Measurements from ENCODE around the gene PRPF31. TPM values are rescaled to one million over a fixed set of nuclear protein-coding genes. Genes with fewer than 3 reads are reported as not detected.

PRPF31 gene
- total RNA-seq, 1 donor from 2014 or later: 44.4 TPM

DNA sequence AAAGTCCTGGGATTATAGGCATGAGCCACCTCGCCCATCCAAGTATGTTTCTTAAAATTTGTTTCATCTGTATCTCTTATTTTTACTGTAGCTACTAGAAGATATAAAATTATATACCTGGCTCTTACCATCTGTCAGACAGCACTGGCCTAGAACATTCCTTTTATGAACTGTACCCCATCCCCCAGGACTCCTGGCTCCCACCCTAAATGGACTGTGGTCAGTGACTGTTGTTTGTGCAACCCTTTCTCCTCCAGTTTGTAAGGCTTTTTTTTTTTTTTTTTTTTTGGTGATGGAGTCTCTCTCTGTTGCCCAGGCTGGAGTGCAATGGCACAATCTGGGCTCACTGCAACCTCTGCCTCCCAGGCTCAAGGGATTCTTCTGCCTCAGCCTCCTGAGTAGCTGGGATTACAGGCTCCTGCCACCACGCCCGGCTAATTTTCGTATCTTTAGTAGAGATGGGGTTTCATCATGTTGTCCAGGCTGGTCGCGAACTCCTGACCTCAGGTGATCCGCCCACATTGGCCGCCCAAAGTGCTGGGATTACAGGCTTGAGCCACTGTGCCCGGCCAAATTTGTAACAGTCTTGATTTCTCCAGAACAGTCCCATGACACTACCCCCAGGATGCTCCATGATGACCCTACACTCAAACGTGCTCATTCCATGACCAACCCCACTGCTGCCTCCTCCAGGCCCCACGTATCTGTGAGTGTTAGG is 10.4 kb upstream of the PRPF31 start:
- Histone ChIP-seq H3K36me3 (peaks cover 0 to 36% of the 10 kb centered on the region in 2 donors), H3K27ac (no peak overlapping the region), H3K27me3 (no peaks in the 10 kb centered on the region), H3K9me3 (no peaks in the 10 kb centered on the region), H3K4me1 (peaks cover 20% of the 10 kb centered on the region), H3K4me3 (no peak overlapping the region)
- TF ChIP-seq POLR2A (IDR thresholded peaks at IDR 0.05) (no peak), CTCF (IDR thresholded peaks at IDR 0.05) (no peak), POLR2AphosphoS5 (IDR thresholded peaks at IDR 0.05; ENCODE audit: insufficient read depth in 1 of 2, low read depth in 1 of 2) (no peak)
- intact Hi-C loops (cut with DNase I): no loop called here
- DNase-seq (ENCODE audit: extremely low spot score in 2 of 2): no peak

DNA sequence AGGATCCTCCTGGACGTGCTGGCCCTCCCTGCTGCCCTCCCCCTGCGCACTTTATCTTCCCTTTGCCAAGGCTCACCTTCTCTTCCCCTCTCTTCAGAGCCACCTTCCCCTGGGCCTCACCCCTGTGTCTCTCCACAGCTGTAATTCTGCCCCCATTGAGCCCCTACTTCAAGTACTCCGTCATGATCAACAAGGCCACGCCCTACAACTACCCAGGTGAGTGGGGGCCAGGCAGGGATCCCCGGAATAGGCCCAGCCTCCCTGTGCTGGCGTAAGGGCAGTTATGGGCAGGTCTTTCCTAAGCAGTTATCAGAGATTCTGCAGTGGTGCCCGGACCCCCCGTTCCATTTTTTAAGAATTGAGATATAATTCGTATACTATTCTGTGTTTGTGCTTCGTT is 9.8 kb upstream of the PRPF31 start:
- TF ChIP-seq POLR2A (IDR thresholded peaks at IDR 0.05) (no peak), POLR2AphosphoS5 (IDR thresholded peaks at IDR 0.05; ENCODE audit: insufficient read depth in 1 of 2, low read depth in 1 of 2) (no peak), CTCF (IDR thresholded peaks at IDR 0.05) (no peak)
- intact Hi-C loops (cut with DNase I): no loop called here
- no peak for DNase-seq (ENCODE audit: extremely low spot score in 2 of 2)
- no peak overlapping the region for H3K27ac ChIP-seq
- H3K4me3 ChIP-seq: no peak overlapping the region
- H3K9me3 ChIP-seq: no peaks in the 10 kb centered on the region
- peaks cover 0 to 42% of the 10 kb centered on the region in 2 donors for H3K36me3 ChIP-seq
- H3K4me1 ChIP-seq: peaks cover 20% of the 10 kb centered on the region
- no peaks in the 10 kb centered on the region for H3K27me3 ChIP-seq

DNA sequence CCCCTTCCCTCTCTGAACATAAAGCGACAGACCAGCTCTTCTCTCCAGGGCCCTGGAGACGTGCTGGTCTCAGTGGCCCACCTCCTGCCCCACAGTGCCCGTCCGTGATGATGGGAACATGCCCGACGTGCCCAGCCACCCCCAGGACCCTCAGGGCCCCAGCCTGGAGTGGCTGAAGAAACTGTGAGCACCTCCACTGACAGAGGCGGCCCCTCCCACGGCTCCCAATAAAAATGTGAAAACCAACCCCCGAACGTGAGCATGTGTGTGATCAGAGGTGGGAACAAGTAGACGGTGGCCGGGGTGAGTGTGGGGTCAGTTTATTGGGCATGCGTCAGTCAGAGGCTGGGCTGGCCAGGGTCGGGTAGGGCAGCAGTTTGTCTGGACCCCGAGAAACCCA is 8.8 kb upstream of the PRPF31 start:
- TF ChIP-seq POLR2A (IDR thresholded peaks at IDR 0.05) (no peak), POLR2AphosphoS5 (IDR thresholded peaks at IDR 0.05; ENCODE audit: insufficient read depth in 1 of 2, low read depth in 1 of 2) (no peak), CTCF (IDR thresholded peaks at IDR 0.05) (no peak)
- intact Hi-C loops (cut with DNase I): no loop called here
- DNase-seq (ENCODE audit: extremely low spot score in 2 of 2): no peak
- Histone ChIP-seq H3K4me1 (peaks cover 20% of the 10 kb centered on the region), H3K9me3 (no peaks in the 10 kb centered on the region), H3K36me3 (peaks cover 0 to 42% of the 10 kb centered on the region in 2 donors), H3K4me3 (no peak overlapping the region), H3K27me3 (no peaks in the 10 kb centered on the region), H3K27ac (no peak overlapping the region)

- Histone ChIP-seq H3K27ac (no peak overlapping the region), H3K36me3 (peaks cover 0 to 42% of the 10 kb centered on the region in 2 donors), H3K9me3 (no peaks in the 10 kb centered on the region), H3K4me3 (no peak overlapping the region), H3K4me1 (peaks cover 15% of the 10 kb centered on the region), H3K27me3 (no peaks in the 10 kb centered on the region)
- no peak for TF ChIP-seq POLR2AphosphoS5 (IDR thresholded peaks at IDR 0.05; ENCODE audit: insufficient read depth in 1 of 2, low read depth in 1 of 2)
- TF ChIP-seq CTCF (IDR thresholded peaks at IDR 0.05): no peak
- TF ChIP-seq POLR2A (IDR thresholded peaks at IDR 0.05): no peak
- intact Hi-C loops (cut with DNase I): no loop called here
- no peak for DNase-seq (ENCODE audit: extremely low spot score in 2 of 2)
Measured at GRCh38 chr19:54107876-54108490, 7.6 kb upstream of the PRPF31 start.

DNA sequence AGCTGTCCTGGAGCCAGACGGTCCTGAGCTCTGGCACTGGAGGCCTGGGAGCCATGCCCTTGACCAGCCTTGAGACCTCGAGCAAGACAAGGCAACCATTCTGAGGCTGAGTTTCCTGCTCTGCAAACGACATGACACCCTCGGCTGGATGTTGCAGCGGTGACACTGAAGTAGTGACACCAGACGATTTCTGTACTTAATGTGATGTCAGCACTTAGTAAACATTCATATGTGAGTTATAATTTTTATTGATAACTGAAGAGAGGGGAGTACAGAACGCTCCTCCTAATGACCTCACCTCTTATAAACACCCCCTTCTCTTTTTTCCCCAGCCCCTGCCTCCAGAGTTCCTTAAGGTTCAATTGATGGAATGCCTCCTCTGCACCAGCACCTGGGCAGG is 7.1 kb upstream of the PRPF31 start:
- DNase-seq (ENCODE audit: extremely low spot score in 2 of 2): no peak
- Histone ChIP-seq H3K9me3 (no peaks in the 10 kb centered on the region), H3K27me3 (no peaks in the 10 kb centered on the region), H3K36me3 (peaks cover 0 to 42% of the 10 kb centered on the region in 2 donors), H3K4me1 (peaks cover 10% of the 10 kb centered on the region), H3K27ac (no peak overlapping the region), H3K4me3 (no peak overlapping the region)
- intact Hi-C loops (cut with DNase I): no loop called here
- no peak for TF ChIP-seq POLR2AphosphoS5 (IDR thresholded peaks at IDR 0.05; ENCODE audit: insufficient read depth in 1 of 2, low read depth in 1 of 2)
- no peak for TF ChIP-seq CTCF (IDR thresholded peaks at IDR 0.05)
- TF ChIP-seq POLR2A (IDR thresholded peaks at IDR 0.05): no peak
